ENCODE measurements around the gene ARHGEF2.

The ARHGEF2 gene

DNA sequence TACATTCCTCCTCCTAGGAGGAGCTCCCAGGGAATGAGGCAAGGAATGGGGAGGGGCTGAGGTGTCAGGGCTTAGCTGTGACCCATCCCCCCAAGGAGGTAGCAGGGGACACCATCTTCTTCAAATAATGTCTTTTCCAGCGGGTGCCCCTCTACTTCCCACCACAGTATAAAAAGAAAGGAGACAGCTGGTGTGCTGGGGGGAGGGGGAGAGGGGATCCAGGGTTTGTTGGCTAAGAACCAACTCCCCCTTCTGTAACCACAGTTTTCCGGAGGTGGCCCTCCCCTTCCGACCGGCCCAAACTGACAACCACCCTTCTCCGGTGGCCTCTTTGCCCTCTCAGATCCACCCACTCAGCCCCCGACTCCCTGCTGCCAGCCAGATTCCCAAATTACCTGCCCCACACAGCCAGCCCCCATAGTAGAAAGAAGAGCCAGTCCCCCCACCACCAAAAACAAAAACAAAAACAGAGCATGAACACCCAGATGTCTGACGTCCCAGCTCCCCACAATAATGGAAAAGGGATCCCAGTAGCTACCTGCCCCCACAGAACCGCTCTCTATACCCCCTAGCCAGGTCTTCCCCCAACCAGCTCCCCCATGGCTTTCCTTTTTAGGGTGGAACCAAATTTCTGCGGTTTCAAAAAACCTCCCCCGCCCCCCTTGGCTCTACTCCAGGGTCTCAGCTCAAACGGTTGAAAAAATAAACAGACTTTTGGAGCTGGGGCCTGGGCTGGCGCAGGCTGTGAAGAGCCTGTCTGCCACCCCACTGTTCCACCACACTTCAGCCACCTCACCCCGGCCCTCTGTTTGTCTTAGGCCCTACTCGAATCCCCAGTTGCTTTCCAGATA is 2.1 kb downstream of the ARHGEF2 start:
- no peak for TF ChIP-seq CTCF (IDR thresholded peaks at IDR 0.05; ENCODE audit: low read depth, low read length, missing control alignments)
- in situ Hi-C loops (cut with HindIII; ENCODE audit: low pct_ligation_motif_present, low sequenced_read_pairs), result no loop called here
- peak; percentile 20 for DNase-seq
- peak overlapping the region; percentile 26 for H3K27ac ChIP-seq
- H3K36me3 ChIP-seq (replicated peaks), result peaks cover 6% of the 10 kb centered on the region
- no peaks in the 10 kb centered on the region for H3K27me3 ChIP-seq (replicated peaks)
- H3K4me3 ChIP-seq (ENCODE audit: low read depth, low read length), result peak overlapping the region; percentile 90

GRCh38 chr1:155975375-155976061 is 2.8 kb downstream of the ARHGEF2 start:
- in situ Hi-C loops (cut with HindIII; ENCODE audit: low pct_ligation_motif_present, low sequenced_read_pairs), result no loop called here
- Histone ChIP-seq H3K36me3 (replicated peaks) (peaks cover 6% of the 10 kb centered on the region), H3K27ac (no peak overlapping the region), H3K27me3 (replicated peaks) (no peaks in the 10 kb centered on the region), H3K4me3 (ENCODE audit: low read depth, low read length) (peak overlapping the region; percentile 90)
- TF ChIP-seq CTCF (IDR thresholded peaks at IDR 0.05; ENCODE audit: low read depth, low read length, missing control alignments), result no peak
- no peak for DNase-seq

GRCh38 chr1:155974208-155975115 is 3.9 kb downstream of the ARHGEF2 start:
- DNase-seq, result no peak
- no peaks in the 10 kb centered on the region for H3K27me3 ChIP-seq (replicated peaks)
- peaks cover 9% of the 10 kb centered on the region for H3K36me3 ChIP-seq (replicated peaks)
- H3K27ac ChIP-seq, result no peak overlapping the region
- in situ Hi-C loops (cut with HindIII; ENCODE audit: low pct_ligation_motif_present, low sequenced_read_pairs), result no loop called here
- H3K4me3 ChIP-seq (ENCODE audit: low read depth, low read length), result peak overlapping the region; percentile 90
- TF ChIP-seq CTCF (IDR thresholded peaks at IDR 0.05; ENCODE audit: low read depth, low read length, missing control alignments), result no peak

DNA sequence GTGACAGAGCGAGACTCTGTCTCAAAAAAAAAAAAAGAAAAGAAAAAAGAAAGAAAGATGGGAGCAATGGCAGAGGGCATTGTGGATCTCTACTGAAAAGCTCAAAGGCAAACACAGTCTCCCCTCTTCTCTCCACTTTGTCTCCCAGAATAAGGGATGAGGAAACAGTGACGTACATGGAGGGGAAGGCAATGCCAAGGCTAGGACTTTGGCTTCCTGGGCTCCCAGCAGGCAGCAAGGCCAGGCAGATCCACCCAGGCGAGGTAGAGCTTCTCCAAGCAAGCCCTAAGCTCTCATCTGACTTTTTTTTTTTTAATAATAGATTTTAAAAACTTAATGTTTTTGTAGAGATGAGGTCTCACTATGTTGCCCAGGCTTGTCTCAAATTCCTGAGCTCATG is 4.6 kb downstream of the ARHGEF2 start:
- Histone ChIP-seq H3K27ac (no peak overlapping the region), H3K27me3 (replicated peaks) (no peaks in the 10 kb centered on the region), H3K36me3 (replicated peaks) (peaks cover 15% of the 10 kb centered on the region), H3K4me3 (ENCODE audit: low read depth, low read length) (no peak overlapping the region)
- TF ChIP-seq CTCF (IDR thresholded peaks at IDR 0.05; ENCODE audit: low read depth, low read length, missing control alignments), result no peak
- in situ Hi-C loops (cut with HindIII; ENCODE audit: low pct_ligation_motif_present, low sequenced_read_pairs), result no loop called here
- no peak for DNase-seq

DNA sequence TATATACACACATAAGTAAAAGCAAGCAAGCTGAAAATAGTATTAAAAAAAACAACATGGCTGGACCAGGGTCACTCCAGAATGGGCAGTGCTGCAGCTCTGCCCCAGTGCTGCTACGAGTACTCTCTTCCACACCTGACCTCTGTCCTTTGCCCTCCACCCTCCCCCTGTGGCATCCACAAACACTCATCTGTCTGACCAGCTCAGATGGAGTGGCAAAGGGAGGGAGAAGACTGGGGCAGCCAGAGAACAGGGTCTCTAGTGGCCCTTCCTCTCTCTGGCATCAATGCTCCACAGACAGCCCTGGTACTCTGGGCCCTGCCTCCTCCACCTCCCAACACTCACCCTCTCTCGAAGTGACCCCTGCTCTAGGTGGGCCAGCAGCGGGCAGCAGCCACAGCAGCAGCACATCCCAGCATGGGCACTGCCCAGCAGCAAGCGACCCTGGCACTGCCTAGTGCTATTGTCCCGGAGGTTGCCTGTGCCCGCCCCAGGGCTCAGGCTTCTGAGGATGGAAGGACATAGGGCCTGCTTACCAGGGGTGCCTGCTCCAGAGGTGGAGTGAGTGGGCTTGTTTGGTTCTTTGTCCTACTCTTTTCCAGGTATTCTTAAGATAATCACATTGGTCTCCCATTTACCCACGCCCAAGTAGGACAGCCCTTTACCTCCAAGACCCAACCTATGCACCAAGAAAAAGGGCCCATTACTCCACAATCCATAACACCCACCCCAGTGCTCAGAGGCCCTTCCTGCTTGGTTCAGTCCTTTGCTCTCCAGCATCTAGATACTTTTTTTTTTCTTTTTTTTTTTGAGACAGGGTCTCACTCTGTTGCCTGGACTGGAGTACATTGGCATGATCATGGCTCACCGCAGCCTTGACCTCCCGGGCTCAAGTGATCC is 6.2 kb downstream of the ARHGEF2 start:
- in situ Hi-C loops (cut with HindIII; ENCODE audit: low pct_ligation_motif_present, low sequenced_read_pairs), result no loop called here
- H3K27ac ChIP-seq, result no peak overlapping the region

More for the DNA sequence above, 6.2 kb downstream of the ARHGEF2 start:
- no peaks in the 10 kb centered on the region for H3K27me3 ChIP-seq (replicated peaks)
- no peak for DNase-seq
- TF ChIP-seq CTCF (IDR thresholded peaks at IDR 0.05; ENCODE audit: low read depth, low read length, missing control alignments), result no peak
- peaks cover 29% of the 10 kb centered on the region for H3K36me3 ChIP-seq (replicated peaks)
- H3K4me3 ChIP-seq (ENCODE audit: low read depth, low read length), result no peak overlapping the region
